GM18873 (cell line): Measurements from ENCODE around the gene TNC.

Source experiments
- ATAC-seq: cut with Tn5 transposase; IDR thresholded peaks from one replicate; pipeline ENCODE4 v1.9.1; 2021; ENCODE audit warnings: mild to moderate bottlenecking, moderate library complexity, moderate number of reproducible peaks; ENCODE audit not compliant: unreplicated experiment, low FRiP score

Gene TNC

DNA sequence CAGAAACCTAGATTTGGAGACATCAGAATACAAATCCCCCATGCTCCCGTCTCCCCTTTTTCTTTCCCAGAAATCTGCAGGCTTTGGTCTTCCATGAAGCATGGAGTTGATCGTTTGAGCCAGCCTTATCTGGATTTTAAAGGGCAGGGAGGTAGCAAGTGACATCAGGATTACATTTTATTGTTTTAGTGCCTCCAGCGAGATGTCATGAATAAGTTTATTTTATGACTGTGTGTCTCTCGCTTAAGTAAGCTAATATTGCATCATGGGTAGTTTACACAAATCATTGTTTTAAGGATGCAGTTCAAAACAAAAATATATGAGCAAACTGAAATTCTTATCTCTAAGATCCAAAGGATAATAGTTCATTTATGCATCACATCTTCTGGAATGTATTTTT lies 136.9 kb downstream of the TNC start:
- no peak for ATAC-seq

GRCh38 chr9:114973216-114973615 lies 144.7 kb downstream of the TNC start:
- ATAC-seq: no peak

DNA sequence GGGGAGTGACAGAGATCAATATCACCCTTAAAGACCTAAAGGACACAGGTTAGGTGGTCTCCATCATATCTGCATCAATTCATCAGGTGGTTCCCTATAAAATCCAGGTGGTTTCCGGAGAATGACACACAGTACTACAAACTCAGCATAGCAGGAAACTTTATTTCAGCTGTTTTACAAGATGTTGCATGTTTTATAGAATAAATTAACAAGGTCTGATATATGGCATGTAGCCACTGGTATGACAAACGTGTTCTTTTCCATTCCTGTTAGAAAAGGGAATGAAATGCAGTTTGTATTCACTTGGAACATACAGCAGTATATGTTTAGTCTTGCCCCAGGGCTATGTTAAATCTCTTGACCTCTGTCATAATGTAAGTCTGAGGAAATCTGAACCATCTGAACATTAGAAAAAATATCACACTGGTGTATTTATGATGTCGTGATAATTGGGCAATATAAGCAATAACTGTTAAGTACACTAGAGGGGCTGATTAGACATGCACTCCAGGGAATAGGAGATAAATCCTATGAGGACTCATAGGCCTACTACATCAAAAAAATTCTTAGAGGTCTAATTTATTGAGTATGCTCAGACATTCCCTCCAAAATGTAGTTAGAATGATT lies 145.3 kb downstream of the TNC start:
- no peak for ATAC-seq
